AG04450 (cell line): ENCODE measurements around the gene ARID4B. TPM values are rescaled to one million over a fixed set of nuclear protein-coding genes. Genes with fewer than 3 reads are reported as not detected.
"Not testable (repeated sequence)": the region's sequence is repeated elsewhere in the genome, so short reads cannot be mapped to it uniquely, and the experiment has no call there.

Experiments
- CTCF ChIA-PET: fragments of 300-600, 350-600 bp; formaldehyde crosslinking; extraction: SDS; loops from one replicate; lab custom pipeline; 2022; ENCODE audit warnings: antibody characterized with exemption, inconsistent platforms; lab: Charles Lee
- POLR2A ChIA-PET: fragments of 350-600 bp; formaldehyde crosslinking; extraction: SDS; loops from one replicate; lab custom pipeline; 2021; ENCODE audit warnings: antibody characterized with exemption, inconsistent platforms; lab: Yijun Ruan, JAX
- DNase-seq: peaks from one replicate; pipeline ENCODE4 v3.0.0-alpha.2; 2011; ENCODE audit warnings: low read depth, low spot score
- H3K27ac ChIP-seq: one replicate; pipeline ENCODE4 v1.5.1; 2012; ENCODE audit warnings: low read depth, low read length, control low read depth
- H3K27me3 ChIP-seq: one replicate; pipeline ENCODE4 v1.6.0; 2012; ENCODE audit warnings: low read length; ENCODE audit not compliant: control insufficient read depth, insufficient read depth
- H3K4me3 ChIP-seq: 2 replicates; pipeline ENCODE4 v1.5.1; 2011; ENCODE audit warnings: mild to moderate bottlenecking, low read depth, low read length, control low read depth
- H3K9me3 ChIP-seq: 2 replicates; pipeline ENCODE4 v1.5.1; 2012; ENCODE audit warnings: low read length; ENCODE audit not compliant: control insufficient read depth, insufficient read depth
- polyA plus RNA-seq: library from polyadenylated mRNA; depleted of rRNA; stranded (reverse); fragments of >200 nt; gene quantifications from 2 replicates; pipeline ENCODE4 v1.2.3, GENCODE V29; 2011
- TF ChIP-seq, protein P1 (sequence below): IDR thresholded peaks from 2 replicates; pipeline ENCODE4 v1.5.1; 2011; ENCODE audit warnings: low read depth, low read length, control low read depth, inconsistent platforms

ARID4B gene
- polyA plus RNA-seq, 1 experiment: 15.6 TPM

DNA sequence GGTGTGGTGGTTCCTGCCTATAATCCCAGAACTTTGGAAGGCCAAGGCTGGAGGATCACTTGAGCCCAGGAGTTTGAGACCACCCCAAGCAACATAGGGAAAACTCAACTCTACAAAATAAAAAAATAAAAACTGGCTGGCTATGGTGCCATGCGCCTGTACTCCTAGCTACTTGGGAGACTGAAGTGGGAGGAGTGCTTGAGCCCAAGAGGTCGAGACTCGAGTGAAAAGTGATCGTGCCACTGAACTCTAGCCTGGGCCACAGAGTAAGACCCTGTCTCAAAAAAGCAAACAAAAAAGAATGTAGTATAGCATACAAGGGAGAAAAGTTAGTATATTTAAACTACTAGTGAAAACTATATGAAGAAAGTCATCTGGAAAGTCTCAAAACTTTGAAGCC is 66.7 kb downstream of the ARID4B start:
- Histone ChIP-seq H3K9me3 (no peaks in the 10 kb centered on the region), H3K27me3 (no peaks in the 10 kb centered on the region), H3K27ac (no peak overlapping the region), H3K4me3 (no peak overlapping the region)
- DNase-seq: no peak
- POLR2A ChIA-PET: no interaction called here
- TF ChIP-seq, protein P1, sequence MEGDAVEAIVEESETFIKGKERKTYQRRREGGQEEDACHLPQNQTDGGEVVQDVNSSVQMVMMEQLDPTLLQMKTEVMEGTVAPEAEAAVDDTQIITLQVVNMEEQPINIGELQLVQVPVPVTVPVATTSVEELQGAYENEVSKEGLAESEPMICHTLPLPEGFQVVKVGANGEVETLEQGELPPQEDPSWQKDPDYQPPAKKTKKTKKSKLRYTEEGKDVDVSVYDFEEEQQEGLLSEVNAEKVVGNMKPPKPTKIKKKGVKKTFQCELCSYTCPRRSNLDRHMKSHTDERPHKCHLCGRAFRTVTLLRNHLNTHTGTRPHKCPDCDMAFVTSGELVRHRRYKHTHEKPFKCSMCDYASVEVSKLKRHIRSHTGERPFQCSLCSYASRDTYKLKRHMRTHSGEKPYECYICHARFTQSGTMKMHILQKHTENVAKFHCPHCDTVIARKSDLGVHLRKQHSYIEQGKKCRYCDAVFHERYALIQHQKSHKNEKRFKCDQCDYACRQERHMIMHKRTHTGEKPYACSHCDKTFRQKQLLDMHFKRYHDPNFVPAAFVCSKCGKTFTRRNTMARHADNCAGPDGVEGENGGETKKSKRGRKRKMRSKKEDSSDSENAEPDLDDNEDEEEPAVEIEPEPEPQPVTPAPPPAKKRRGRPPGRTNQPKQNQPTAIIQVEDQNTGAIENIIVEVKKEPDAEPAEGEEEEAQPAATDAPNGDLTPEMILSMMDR: no peak
- CTCF ChIA-PET: interaction anchor here (0.8 to 2.5 kb wide), 4 partner anchors 8 to 156 kb away, joined by 3 to 20 read pairs (median 13); no protein-coding TSS in a partner anchor

DNA sequence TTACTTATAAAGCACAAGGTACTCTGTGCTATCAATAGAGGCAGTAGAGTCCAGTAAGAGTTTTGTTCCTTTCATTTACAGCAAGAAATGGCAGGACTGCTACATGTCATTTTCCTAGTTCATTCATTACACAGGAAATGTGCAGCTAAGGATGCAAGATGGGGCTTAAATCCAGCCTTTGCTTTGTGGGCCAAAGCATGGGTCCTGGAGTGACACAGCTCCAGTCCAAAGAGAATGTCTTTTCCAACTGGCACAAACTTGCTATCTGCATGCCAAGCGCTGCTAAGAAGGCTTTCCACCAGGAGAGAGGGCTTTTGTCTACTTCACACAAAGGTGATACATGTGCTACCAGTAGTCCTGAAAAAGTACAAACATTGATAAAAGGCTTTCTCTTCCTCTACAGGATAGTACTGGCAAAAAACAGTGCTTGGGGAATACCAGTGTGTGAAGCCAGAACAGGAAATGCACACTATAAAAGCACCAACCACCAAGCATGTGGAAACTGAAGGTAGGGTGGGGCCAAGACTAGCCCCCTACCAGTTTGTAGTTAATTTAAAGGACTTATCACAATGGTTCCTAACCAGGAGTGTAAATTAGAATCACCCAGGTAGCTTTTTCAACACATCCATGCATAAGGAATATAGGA is 68.7 kb downstream of the ARID4B start:
- Histone ChIP-seq H3K27ac (no peak overlapping the region), H3K27me3 (no peaks in the 10 kb centered on the region), H3K9me3 (no peaks in the 10 kb centered on the region), H3K4me3 (no peak overlapping the region)
- TF ChIP-seq, protein P1: no peak
- POLR2A ChIA-PET: interaction anchor here (1.1 kb wide), 1 partner anchor 69 kb away, joined by 5 read pairs; the partner anchor contains the start of genes ARID4B and GGPS1
- CTCF ChIA-PET: interaction anchor here (5.5 kb wide), 1 partner anchor 157 kb away, joined by 61 read pairs; no protein-coding TSS in a partner anchor
- no peak for DNase-seq

- not testable (repeated sequence) for H3K4me3 ChIP-seq, H3K27me3 ChIP-seq, DNase-seq, H3K9me3 ChIP-seq, H3K27ac ChIP-seq
- CTCF ChIA-PET: interaction anchor here (5.5 kb wide), 1 partner anchor 158 kb away, joined by 61 read pairs; no protein-coding TSS in a partner anchor
- POLR2A ChIA-PET: interaction anchor here (0.8 to 1.1 kb wide), 2 partner anchors 70 to 246 kb away, joined by 3 to 5 read pairs; partner anchors contain the start of genes ARID4B, B3GALNT2 and GGPS1
These were observed 69.9 kb downstream of the ARID4B start for GRCh38 chr1:235258068-235258467.

- Histone ChIP-seq H3K27ac (no peak overlapping the region), H3K4me3 (no peak overlapping the region), H3K9me3 (no peaks in the 10 kb centered on the region), H3K27me3 (no peaks in the 10 kb centered on the region)
- TF ChIP-seq, protein P1: no peak
- CTCF ChIA-PET: interaction anchor here (5.5 kb wide), 1 partner anchor 162 kb away, joined by 61 read pairs; no protein-coding TSS in a partner anchor
- POLR2A ChIA-PET: no interaction called here
- no peak for DNase-seq
These were observed 73.3 kb downstream of the ARID4B start for GRCh38 chr1:235254721-235255120.

DNA sequence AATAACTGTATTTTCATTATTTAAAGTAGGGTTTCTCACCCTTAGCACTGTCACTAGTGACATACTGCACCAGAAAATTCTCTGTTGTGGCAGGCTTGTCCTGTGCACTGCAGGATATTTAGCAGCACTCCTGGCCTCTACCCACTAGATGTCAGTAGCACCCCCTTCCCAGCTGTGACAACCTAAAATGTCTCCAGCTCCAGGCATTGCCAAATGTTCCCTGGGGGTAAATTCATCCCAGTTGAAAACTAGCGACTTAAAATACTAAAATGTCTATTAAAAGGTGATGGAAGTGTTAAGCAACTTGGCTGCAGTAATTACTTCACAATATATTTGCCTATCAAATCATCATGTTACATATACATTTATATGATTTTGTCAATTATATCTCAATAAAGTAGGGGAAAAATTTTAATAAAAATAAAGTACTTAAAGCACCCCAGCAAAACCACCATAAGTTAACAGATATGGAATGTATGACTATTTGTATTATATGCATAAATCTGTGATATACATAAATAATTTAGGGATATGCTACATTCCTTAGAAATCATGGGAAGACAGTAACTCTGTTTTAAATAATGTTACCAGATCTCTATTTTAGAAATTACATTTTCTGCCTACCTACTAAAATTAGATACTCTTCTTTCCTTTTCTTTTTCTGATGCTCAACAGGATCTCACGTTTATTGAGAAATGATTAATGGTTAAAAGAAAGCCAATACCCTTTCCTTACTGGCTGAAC is 74.6 kb downstream of the ARID4B start:
- Histone ChIP-seq H3K27me3 (no peaks in the 10 kb centered on the region), H3K27ac (no peak overlapping the region), H3K4me3 (no peak overlapping the region), H3K9me3 (no peaks in the 10 kb centered on the region)
- ChIA-PET POLR2A (interaction anchor here (0.6 kb wide), 1 partner anchor 164 kb away, joined by 4 read pairs; no protein-coding TSS in a partner anchor), CTCF (interaction anchor here (0.6 to 5.0 kb wide), 13 partner anchors 8 to 195 kb away, joined by 3 to 68 read pairs (median 4); partner anchors contain the start of genes ARID4B and GGPS1)
- DNase-seq: peak; percentile 41
- TF ChIP-seq, protein P1: peak; percentile 96
